Measurements from ENCODE around the gene KAT8. TPM values are rescaled to one million over a fixed set of nuclear protein-coding genes. Genes with fewer than 3 reads are reported as not detected.

The KAT8 gene
- total RNA-seq, 1 experiment from 2014 or later, result 42.0 TPM

DNA sequence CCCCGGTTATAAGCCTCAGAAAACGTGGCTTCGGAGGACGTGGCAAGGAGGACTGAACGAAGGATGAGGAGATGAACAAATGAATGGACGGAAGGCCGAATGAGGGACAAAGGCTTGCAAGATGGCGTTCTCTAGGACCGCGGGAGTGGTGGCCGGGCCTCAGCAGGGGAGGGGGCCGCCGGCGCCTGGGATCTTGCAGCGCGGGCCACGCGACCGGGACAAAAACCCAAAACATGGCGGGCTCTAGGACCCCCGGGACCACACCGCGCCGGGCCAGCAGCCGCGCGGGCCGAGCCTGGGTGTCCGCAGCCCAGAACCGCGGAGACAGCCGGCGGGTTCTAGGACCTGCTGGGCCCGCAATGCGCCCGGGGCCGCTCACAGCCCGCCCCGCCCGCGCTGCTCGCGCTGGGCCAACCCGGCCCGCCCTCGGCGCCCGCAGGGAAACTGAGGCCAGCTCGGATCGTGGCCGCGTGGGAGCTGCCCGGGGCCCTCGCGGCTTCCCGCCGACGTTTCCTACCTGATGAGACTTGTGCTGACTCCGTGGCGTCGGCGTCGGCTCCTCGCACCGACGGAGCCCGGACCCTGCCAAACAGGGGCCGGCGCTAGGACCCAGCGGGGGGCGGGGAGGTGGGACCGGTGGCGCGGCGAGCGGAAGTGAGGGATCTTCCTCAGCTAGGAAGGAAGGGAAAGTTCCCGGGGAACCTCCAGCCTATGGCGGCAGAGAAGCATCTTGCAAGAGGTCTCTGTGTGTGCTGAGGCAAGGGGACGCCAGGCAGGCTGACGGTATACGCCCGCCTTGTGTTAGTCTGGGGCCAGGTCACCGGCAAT is 44.1 kb upstream of the KAT8 start:
- H3K36me3 Mint-ChIP-seq (ENCODE audit: insufficient read depth, unreplicated experiment), result peaks cover 24% of the 10 kb centered on the region
- intact Hi-C loops (cut with micrococcal nuclease), result loop anchor here (1.0 to 2.0 kb wide), 5 partner anchors 21 to 88 kb away; partner anchors contain the start of genes HSD3B7 and STX4
- H3K27me3 Mint-ChIP-seq (ENCODE audit: insufficient read depth, unreplicated experiment), result no peaks in the 10 kb centered on the region
- no peaks in the 10 kb centered on the region for H3K9me3 Mint-ChIP-seq (ENCODE audit: unreplicated experiment)
- peaks cover 27% of the 10 kb centered on the region for H3K4me1 Mint-ChIP-seq (ENCODE audit: insufficient read depth, unreplicated experiment)
- POLR2A ChIA-PET, result interaction anchor here (0.6 to 5.5 kb wide), 38 partner anchors 9 to 423 kb away, joined by 3 to 78 read pairs (median 5); partner anchors contain the start of genes ARMC5, FUS, HSD3B7 and KAT8
- TF ChIP-seq, protein P1, sequence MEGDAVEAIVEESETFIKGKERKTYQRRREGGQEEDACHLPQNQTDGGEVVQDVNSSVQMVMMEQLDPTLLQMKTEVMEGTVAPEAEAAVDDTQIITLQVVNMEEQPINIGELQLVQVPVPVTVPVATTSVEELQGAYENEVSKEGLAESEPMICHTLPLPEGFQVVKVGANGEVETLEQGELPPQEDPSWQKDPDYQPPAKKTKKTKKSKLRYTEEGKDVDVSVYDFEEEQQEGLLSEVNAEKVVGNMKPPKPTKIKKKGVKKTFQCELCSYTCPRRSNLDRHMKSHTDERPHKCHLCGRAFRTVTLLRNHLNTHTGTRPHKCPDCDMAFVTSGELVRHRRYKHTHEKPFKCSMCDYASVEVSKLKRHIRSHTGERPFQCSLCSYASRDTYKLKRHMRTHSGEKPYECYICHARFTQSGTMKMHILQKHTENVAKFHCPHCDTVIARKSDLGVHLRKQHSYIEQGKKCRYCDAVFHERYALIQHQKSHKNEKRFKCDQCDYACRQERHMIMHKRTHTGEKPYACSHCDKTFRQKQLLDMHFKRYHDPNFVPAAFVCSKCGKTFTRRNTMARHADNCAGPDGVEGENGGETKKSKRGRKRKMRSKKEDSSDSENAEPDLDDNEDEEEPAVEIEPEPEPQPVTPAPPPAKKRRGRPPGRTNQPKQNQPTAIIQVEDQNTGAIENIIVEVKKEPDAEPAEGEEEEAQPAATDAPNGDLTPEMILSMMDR (IDR thresholded peaks at IDR 0.05; ENCODE audit: unreplicated experiment), result no peak
- no TSS peak for BruUV-seq (replicated peaks)
- H3K4me3 Mint-ChIP-seq (ENCODE audit: unreplicated experiment), result peak overlapping the region; percentile 97
- peak overlapping the region; percentile 97 for H3K27ac Mint-ChIP-seq (ENCODE audit: low read depth, unreplicated experiment)
- CTCF ChIA-PET, result interaction anchor here (0.6 to 2.0 kb wide), 12 partner anchors 12 to 423 kb away, joined by 3 to 8 read pairs (median 4); partner anchors contain the start of genes FUS and HSD3B7
- DNase-seq (ENCODE audit: unreplicated experiment), result peak; percentile 90

DNA sequence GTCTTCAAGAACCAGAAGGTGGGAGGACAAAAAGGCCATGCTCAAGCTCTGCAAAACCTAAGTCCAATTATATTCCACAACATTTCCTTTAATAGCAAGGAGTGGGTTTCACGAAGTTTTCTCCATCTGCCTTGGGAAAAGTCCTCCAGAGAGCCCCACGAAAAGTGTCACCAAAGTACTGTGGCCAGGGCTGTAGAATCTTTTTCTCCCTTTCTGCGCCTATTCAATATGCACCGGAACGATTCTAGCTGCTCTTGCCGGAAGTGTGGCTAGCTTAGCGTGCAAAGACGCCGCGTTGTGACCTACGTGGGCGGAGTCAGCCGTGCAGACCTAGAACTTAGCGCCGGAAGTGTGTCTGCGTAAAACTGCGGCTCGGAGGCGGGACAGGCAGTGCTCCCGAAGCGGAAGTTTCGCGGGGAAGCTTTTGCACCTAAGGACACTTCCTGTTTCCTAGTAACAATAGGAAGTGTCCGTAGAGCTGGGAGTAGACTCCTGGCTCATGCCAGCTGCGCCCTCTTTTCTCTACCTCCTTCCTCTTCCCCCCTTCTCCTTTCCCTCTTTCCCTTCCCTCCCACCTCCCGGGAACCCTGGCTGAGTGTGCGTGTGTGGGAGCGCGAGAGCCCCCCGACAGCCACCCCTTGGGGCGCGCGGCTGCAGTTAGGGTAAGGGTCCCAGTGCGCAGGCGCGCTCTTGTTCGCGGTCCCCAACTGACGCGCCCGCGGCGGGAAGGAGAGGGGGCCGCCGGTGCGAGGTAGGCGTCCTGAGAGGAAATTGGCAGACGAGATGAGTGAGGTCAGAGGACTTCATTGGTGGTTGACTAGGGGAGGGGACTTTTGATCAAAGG is 43.3 kb upstream of the KAT8 start, which contains the start of the genes ZNF646 and ZNF668:
TSS of gene ZNF646 (plus strand) at position 453 of the 844 bp plus-strand sequence. CDS start 1,903 bp downstream, outside the sequence.
TSS of gene ZNF668 (minus strand) at position 271 of the 844 bp plus-strand sequence. CDS start 9,781 bp downstream, outside the sequence.
- no peaks in the 10 kb centered on the region for H3K9me3 Mint-ChIP-seq (ENCODE audit: unreplicated experiment)
- peak within 1 kb of the TSS; percentile 97 for H3K4me3 Mint-ChIP-seq (ENCODE audit: unreplicated experiment)
- intact Hi-C loops (cut with micrococcal nuclease), result loop anchor here (1.0 to 2.0 kb wide), 6 partner anchors 21 to 89 kb away; partner anchors contain the start of genes HSD3B7, STX4 and VKORC1
- TF ChIP-seq, protein P1 (IDR thresholded peaks at IDR 0.05; ENCODE audit: unreplicated experiment), result no peak
- H3K4me1 Mint-ChIP-seq (ENCODE audit: insufficient read depth, unreplicated experiment), result peaks cover 24% of the 10 kb centered on the region
- no peaks in the 10 kb centered on the region for H3K27me3 Mint-ChIP-seq (ENCODE audit: insufficient read depth, unreplicated experiment)
- H3K27ac Mint-ChIP-seq (ENCODE audit: low read depth, unreplicated experiment), result peak within 1 kb of the TSS; percentile 97
- H3K36me3 Mint-ChIP-seq (ENCODE audit: insufficient read depth, unreplicated experiment), result peaks cover 24% of the 10 kb centered on the region
- peak; percentile 98 for DNase-seq (ENCODE audit: unreplicated experiment)
- ChIA-PET POLR2A (interaction anchor here (0.6 to 5.5 kb wide), 35 partner anchors 10 to 424 kb away, joined by 3 to 78 read pairs (median 6); partner anchors contain the start of genes ARMC5, FUS, HSD3B7 and KAT8), CTCF (interaction anchor here (0.8 to 2.0 kb wide), 4 partner anchors 68 to 311 kb away, joined by 3 to 8 read pairs (median 6); partner anchors contain the start of gene HSD3B7)
- no TSS peak for BruUV-seq (replicated peaks)

DNA sequence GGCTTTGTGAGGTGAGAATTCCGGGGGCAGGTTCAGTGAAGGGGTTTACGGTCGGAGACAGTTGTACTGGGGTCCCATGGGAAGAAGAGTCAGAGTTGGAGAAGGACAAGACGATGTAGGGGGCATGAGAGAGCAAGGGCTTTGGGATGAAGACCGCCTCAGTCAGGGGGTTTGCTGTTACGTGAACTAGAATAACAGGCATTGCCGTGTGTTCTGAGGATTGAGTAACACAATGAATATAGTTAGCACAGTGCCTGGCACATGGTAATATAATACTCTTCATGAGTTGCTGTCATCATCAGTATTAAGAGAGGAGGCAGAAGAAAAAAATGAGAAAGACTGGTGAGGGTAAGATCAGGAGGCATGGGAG is 42.7 kb upstream of the KAT8 start:
- DNase-seq (ENCODE audit: unreplicated experiment), result no peak
- peaks cover 21% of the 10 kb centered on the region for H3K4me1 Mint-ChIP-seq (ENCODE audit: insufficient read depth, unreplicated experiment)

More for the DNA sequence above, 42.7 kb upstream of the KAT8 start:
- TF ChIP-seq, protein P1 (IDR thresholded peaks at IDR 0.05; ENCODE audit: unreplicated experiment), result no peak
- POLR2A ChIA-PET, result interaction anchor here (0.6 to 5.5 kb wide), 23 partner anchors 9 to 378 kb away, joined by 3 to 78 read pairs (median 6); partner anchors contain the start of genes FUS, HSD3B7, KAT8 and PRSS8
- BruUV-seq (replicated peaks), result no TSS peak
- Mint-ChIP-seq H3K9me3 (ENCODE audit: unreplicated experiment) (no peaks in the 10 kb centered on the region), H3K36me3 (ENCODE audit: insufficient read depth, unreplicated experiment) (peaks cover 24% of the 10 kb centered on the region), H3K27ac (ENCODE audit: low read depth, unreplicated experiment) (peak overlapping the region; percentile 97), H3K4me3 (ENCODE audit: unreplicated experiment) (peak overlapping the region; percentile 97), H3K27me3 (ENCODE audit: insufficient read depth, unreplicated experiment) (no peaks in the 10 kb centered on the region)
- CTCF ChIA-PET, result interaction anchor here (1.4 to 2.0 kb wide), 3 partner anchors 67 to 92 kb away, joined by 4 to 8 read pairs (median 8); partner anchors contain the start of gene HSD3B7
- intact Hi-C loops (cut with micrococcal nuclease), result loop anchor here (2.0 kb wide), 1 partner anchor 20 kb away; the partner anchor contains the start of gene VKORC1
